ENCODE data around the gene HSP90AB1. TPM values are rescaled to one million over a fixed set of nuclear protein-coding genes. Genes with fewer than 3 reads are reported as not detected.

The HSP90AB1 gene
- total RNA-seq, 3 donors from 2014 or later (not counting 1 experiment from before 2014, with no cell fraction given): 256 to 372 (median 308) TPM

GRCh38 chr6:44237021-44237812 is 9.7 kb upstream of the HSP90AB1 start:
- WGBS (ENCODE audit: insufficient coverage): 36% methylated on average over 20 of the region's 22 CpGs
- H3K4me3 ChIP-seq (ENCODE audit: low read length): peak overlapping the region; percentile 85
- H3K36me3 Mint-ChIP-seq: no peaks in the 10 kb centered on the region

GRCh38 chr6:44237813-44238433 is 9.0 kb upstream of the HSP90AB1 start:
- H3K4me3 ChIP-seq (ENCODE audit: low read length): peak overlapping the region; percentile 85
- intact Hi-C loops (cut with micrococcal nuclease): loop anchor here (1.0 kb wide), 4 partner anchors 9 to 142 kb away; partner anchors contain the start of gene HSP90AB1
- peak; percentile 84 to 89 for DNase-seq
- Mint-ChIP-seq H3K27me3 (ENCODE audit: low read depth in 2 of 2) (no peaks in the 10 kb centered on the region), H3K9me3 (no peaks in the 10 kb centered on the region), H3K4me1 (peaks cover 8 to 16% of the 10 kb centered on the region in 2 donors), H3K4me3 (peak overlapping the region; percentile 87), H3K27ac (peak overlapping the region; percentile 88 to 98), H3K36me3 (no peaks in the 10 kb centered on the region)
- ATAC-seq: peak; percentile 79 to 95 (median 90)
- no peaks in the 10 kb centered on the region for H3K36me3 ChIP-seq (ENCODE audit: control insufficient read depth, insufficient read depth, low read length)
- no peaks in the 10 kb centered on the region for H3K9me3 ChIP-seq (ENCODE audit: control insufficient read depth, insufficient read depth, low read length)
- H3K27me3 ChIP-seq (ENCODE audit: control insufficient read depth, insufficient read depth, low read length): no peaks in the 10 kb centered on the region
- peak; percentile 98 for TF ChIP-seq CTCF (IDR thresholded peaks at IDR 0.05)
- H3K27ac ChIP-seq (ENCODE audit: low read length): peak overlapping the region; percentile 98
- WGBS (ENCODE audit: insufficient coverage): 3% methylated on average over 42 of the region's 42 CpGs
- peaks cover 20% of the 10 kb centered on the region for H3K4me1 ChIP-seq (ENCODE audit: control insufficient read depth, insufficient read depth, low read length)

More at GRCh38 chr6:44237021-44237812, 9.7 kb upstream of the HSP90AB1 start:
- peaks cover 20% of the 10 kb centered on the region for H3K4me1 ChIP-seq (ENCODE audit: control insufficient read depth, insufficient read depth, low read length)
- intact Hi-C loops (cut with micrococcal nuclease): loop anchor here (1.0 kb wide), 3 partner anchors 10 to 141 kb away; partner anchors contain the start of gene HSP90AB1
- Mint-ChIP-seq H3K4me3 (peak overlapping the region; percentile 87), H3K9me3 (no peaks in the 10 kb centered on the region), H3K4me1 (peaks cover 8 to 16% of the 10 kb centered on the region in 2 donors), H3K27ac (peak overlapping the region; percentile 88 to 98), H3K27me3 (ENCODE audit: low read depth in 2 of 2) (no peaks in the 10 kb centered on the region)
- H3K36me3 ChIP-seq (ENCODE audit: control insufficient read depth, insufficient read depth, low read length): no peaks in the 10 kb centered on the region
- H3K27ac ChIP-seq (ENCODE audit: low read length): peak overlapping the region; percentile 98
- DNase-seq (peak; percentile 78 to 79), ATAC-seq (peak; percentile 87 to 93 (median 90))
- H3K9me3 ChIP-seq (ENCODE audit: control insufficient read depth, insufficient read depth, low read length): no peaks in the 10 kb centered on the region
- H3K27me3 ChIP-seq (ENCODE audit: control insufficient read depth, insufficient read depth, low read length): no peaks in the 10 kb centered on the region
- TF ChIP-seq CTCF (IDR thresholded peaks at IDR 0.05): no peak

GRCh38 chr6:44238687-44239350 is 8.1 kb upstream of the HSP90AB1 start:
- peak overlapping the region; percentile 88 to 98 for H3K27ac Mint-ChIP-seq
- peaks cover 8 to 16% of the 10 kb centered on the region in 2 donors for H3K4me1 Mint-ChIP-seq
- Histone ChIP-seq H3K27ac (ENCODE audit: low read length) (no peak overlapping the region), H3K36me3 (ENCODE audit: control insufficient read depth, insufficient read depth, low read length) (no peaks in the 10 kb centered on the region), H3K4me1 (ENCODE audit: control insufficient read depth, insufficient read depth, low read length) (peaks cover 13% of the 10 kb centered on the region), H3K4me3 (ENCODE audit: low read length) (no peak overlapping the region), H3K27me3 (ENCODE audit: control insufficient read depth, insufficient read depth, low read length) (no peaks in the 10 kb centered on the region), H3K9me3 (ENCODE audit: control insufficient read depth, insufficient read depth, low read length) (no peaks in the 10 kb centered on the region)
- WGBS (ENCODE audit: insufficient coverage): 88% methylated on average over 7 of the region's 7 CpGs
- ATAC-seq (no peak), DNase-seq (no peak)
- intact Hi-C loops (cut with micrococcal nuclease): loop anchor here (1.0 kb wide), 1 partner anchor 67 kb away; no protein-coding TSS in a partner anchor
- peak overlapping the region; percentile 87 for H3K4me3 Mint-ChIP-seq
- H3K27me3 Mint-ChIP-seq (ENCODE audit: low read depth in 2 of 2): no peaks in the 10 kb centered on the region
- no peak for TF ChIP-seq CTCF (IDR thresholded peaks at IDR 0.05)
- no peaks in the 10 kb centered on the region for H3K36me3 Mint-ChIP-seq
- no peaks in the 10 kb centered on the region for H3K9me3 Mint-ChIP-seq

Measured in natural killer cell (primary cell).